Upper lobe of left lung (tissue), 6 donors: Measurements from ENCODE around the gene EXOC7. TPM values are rescaled to one million over a fixed set of nuclear protein-coding genes. Genes with fewer than 3 reads are reported as not detected.

Experiments used
- ATAC-seq, 2 donors: fragments of 200-7000 bp; cut with Tn5 transposase; one replicate each; pipeline ENCODE4 v1.9.1; 2022; ENCODE audit warnings: mild to moderate bottlenecking in 2 of 2, moderate library complexity in 2 of 2; ENCODE audit not compliant: low FRiP score in 2 of 2
- DNase-seq, 2 donors: peaks; one replicate each; pipeline ENCODE4 v3.0.0-alpha.2; 2019 to 2020
- H3K27ac ChIP-seq, 4 donors: fragments of 200-600 bp; sonication (generic); one replicate each; pipeline ENCODE4 v1.5.1; 2016 to 2019
- H3K27me3 ChIP-seq, 4 donors: fragments of 200-600 bp; sonication (generic); one replicate each; pipeline ENCODE4 v1.5.1; 2017 to 2019
- H3K36me3 ChIP-seq, 4 donors: fragments of 200-600 bp; sonication (generic); one replicate each; pipeline ENCODE4 v1.5.1; 2016 to 2019
- H3K4me1 ChIP-seq, 4 donors: fragments of 200-600 bp; sonication (generic); one replicate each; pipeline ENCODE4 v1.5.1; 2018 to 2019
- H3K4me3 ChIP-seq, 4 donors: fragments of 200-600 bp; sonication (generic); one replicate each; pipeline ENCODE4 v1.5.1; 2017 to 2019; ENCODE audit warnings: mild to moderate bottlenecking in 2 of 4, moderate library complexity in 1 of 4
- H3K9me3 ChIP-seq, 4 donors: fragments of 200-600 bp; sonication (generic); one replicate each; pipeline ENCODE4 v1.5.1; 2018 to 2019
- EP300 ChIP-seq, 4 donors: sonication (generic); formaldehyde crosslinking; IDR thresholded peaks; one replicate each; pipeline ENCODE4 v1.5.1; 2017; ENCODE audit warnings: antibody characterized with exemption in 4 of 4, control low read depth in 2 of 4
- POLR2A ChIP-seq, 4 donors: fragments of 450-650 bp; IDR thresholded peaks; one replicate each; pipeline ENCODE4 v1.5.1; 2016 to 2017; ENCODE audit warnings: antibody characterized with exemption in 4 of 4, mild to moderate bottlenecking in 2 of 4
- POLR2AphosphoS5 ChIP-seq, 2 donors: sonication (generic); formaldehyde crosslinking; IDR thresholded peaks; one replicate each; pipeline ENCODE4 v1.5.1; 2017; ENCODE audit warnings: antibody characterized with exemption in 2 of 2
- WGBS, 2 donors: methylation state at CpG; one replicate each; pipeline ENCODE4 v1.1.5; 2017 to 2018; 5-methylcytosine and 5-hydroxymethylcytosine counted together
- total RNA-seq, 6 donors: library from RNA; depleted of rRNA in 4 of 6; stranded (reverse); fragments of >200 nt in 4 of 6; gene quantifications; one replicate each; pipeline versions ENCODE4 v1.1.0 to v1.2.1, GENCODE V29; 2016 to 2021
- TF ChIP-seq, protein P1 (sequence below), 6 experiments: fragments of 450-650 bp in 4 of 6; fragments of 200-600 bp in 2 of 6; sonication (generic) in 2 of 6; IDR thresholded peaks; one replicate each; pipeline ENCODE4 v1.5.1; 2016 to 2019; ENCODE audit warnings: antibody characterized with exemption in 6 of 6
- donor health status: DM: no; HTN: no; CAD: no; lungs with moderate emphysema.
- donor health status: DM: no; HTN: yes; CAD: no; lungs with severe emphysema.

EXOC7 gene
- total RNA-seq, 6 donors from 2014 or later, result 69.4 to 233 (median 103) TPM

DNA sequence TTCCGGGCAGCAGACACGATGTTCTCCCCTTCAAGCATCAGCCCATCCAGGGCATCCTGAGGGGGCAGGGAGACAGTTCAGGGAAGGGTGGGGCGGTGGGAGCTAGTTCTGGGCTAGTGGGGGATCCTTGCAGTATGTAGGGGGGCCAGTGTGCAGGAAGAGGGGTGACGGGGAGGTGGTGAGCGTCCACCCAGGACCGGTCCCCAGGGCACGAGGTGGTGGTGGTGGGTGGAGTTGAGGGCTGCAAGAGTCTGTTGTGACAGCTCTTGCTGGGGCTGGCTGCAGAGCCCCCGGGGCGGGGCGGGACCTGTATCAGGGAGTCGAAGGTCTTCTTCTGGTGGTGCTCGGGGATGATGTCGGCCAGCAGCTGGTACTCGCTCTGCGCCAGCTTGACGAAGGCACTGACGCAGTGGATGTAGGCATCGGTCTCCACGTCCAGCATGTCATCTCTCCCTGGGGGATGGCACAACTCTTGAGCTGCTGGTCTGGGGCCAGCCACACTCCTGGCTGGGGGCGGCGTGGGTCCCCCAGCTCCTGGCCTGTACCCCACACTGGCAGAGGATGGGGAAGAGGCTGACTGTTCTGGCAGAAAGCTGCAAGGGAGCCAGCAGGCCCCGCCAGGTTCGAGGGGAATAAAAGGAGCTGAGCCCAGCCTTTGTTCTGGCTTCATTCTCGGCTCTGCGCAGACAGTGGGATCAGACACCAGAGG, 14.6 kb downstream of the EXOC7 start:
- Histone ChIP-seq H3K27me3 (no peaks in the 10 kb centered on the region), H3K9me3 (no peaks in the 10 kb centered on the region), H3K27ac (no peak overlapping the region), H3K4me3 (no peak overlapping the region), H3K4me1 (no peaks in the 10 kb centered on the region), H3K36me3 (peaks cover 40 to 99% (median 93%) of the 10 kb centered on the region in 4 donors)
- TF ChIP-seq POLR2AphosphoS5 (IDR thresholded peaks at IDR 0.05), result no peak
- TF ChIP-seq, protein P1, sequence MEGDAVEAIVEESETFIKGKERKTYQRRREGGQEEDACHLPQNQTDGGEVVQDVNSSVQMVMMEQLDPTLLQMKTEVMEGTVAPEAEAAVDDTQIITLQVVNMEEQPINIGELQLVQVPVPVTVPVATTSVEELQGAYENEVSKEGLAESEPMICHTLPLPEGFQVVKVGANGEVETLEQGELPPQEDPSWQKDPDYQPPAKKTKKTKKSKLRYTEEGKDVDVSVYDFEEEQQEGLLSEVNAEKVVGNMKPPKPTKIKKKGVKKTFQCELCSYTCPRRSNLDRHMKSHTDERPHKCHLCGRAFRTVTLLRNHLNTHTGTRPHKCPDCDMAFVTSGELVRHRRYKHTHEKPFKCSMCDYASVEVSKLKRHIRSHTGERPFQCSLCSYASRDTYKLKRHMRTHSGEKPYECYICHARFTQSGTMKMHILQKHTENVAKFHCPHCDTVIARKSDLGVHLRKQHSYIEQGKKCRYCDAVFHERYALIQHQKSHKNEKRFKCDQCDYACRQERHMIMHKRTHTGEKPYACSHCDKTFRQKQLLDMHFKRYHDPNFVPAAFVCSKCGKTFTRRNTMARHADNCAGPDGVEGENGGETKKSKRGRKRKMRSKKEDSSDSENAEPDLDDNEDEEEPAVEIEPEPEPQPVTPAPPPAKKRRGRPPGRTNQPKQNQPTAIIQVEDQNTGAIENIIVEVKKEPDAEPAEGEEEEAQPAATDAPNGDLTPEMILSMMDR (IDR thresholded peaks at IDR 0.05), result no peak
- no peak for TF ChIP-seq EP300 (IDR thresholded peaks at IDR 0.05)
- no peak for TF ChIP-seq POLR2A (IDR thresholded peaks at IDR 0.05)
- WGBS, 2 donors, result 96 to 97% methylated on average over 22 to 25 of the region's 25 CpGs
- DNase-seq, result no peak
- no peak for ATAC-seq

DNA sequence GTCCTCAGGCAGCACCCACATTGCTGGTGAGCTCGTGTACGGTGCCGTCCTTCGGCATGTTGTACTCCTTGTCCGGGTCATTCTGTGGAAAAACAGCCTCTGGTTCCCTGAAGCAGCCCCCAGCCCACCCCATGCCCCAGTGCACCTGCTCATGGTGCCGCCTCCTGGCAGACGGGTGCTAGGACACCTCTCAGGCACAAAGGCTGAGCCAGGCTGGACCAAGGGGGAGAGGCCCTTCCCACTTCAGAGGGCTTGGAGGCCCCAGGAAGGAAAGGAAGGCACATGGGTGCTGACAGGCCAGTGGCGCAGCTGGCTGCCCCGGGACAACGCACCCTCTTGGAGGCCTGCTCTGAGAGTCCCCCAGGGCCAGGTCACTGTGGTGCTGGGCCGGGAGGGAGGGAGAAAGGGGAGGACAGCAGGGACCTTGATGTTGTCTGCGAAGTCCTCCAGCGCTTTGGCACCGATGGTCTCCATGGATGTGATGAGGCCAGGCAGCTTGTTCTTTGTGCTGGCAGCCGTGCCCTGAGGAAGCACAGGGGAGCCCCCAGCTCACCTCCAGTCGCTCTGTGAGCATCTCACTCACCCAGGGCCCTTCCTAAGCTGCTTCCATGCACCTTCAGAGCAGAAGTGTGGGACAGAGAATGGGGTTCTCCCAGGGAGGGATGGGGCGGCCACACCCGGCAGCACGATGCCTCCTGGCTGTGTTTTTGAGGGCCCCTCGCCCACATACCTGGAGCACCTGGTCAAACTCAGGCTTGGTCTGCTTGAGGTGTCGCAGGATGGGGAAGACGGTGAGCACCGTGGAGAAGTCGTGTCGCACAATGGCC, 15.3 kb downstream of the EXOC7 start:
- Histone ChIP-seq H3K4me1 (no peaks in the 10 kb centered on the region), H3K27ac (no peak overlapping the region), H3K9me3 (no peaks in the 10 kb centered on the region), H3K27me3 (no peaks in the 10 kb centered on the region), H3K4me3 (no peak overlapping the region), H3K36me3 (peaks cover 40 to 99% (median 93%) of the 10 kb centered on the region in 4 donors)
- 88 to 99% methylated on average over 9 to 25 of the region's 25 CpGs for WGBS, 2 donors
- no peak for DNase-seq
- TF ChIP-seq, protein P1 (IDR thresholded peaks at IDR 0.05), result no peak
- no peak for TF ChIP-seq EP300 (IDR thresholded peaks at IDR 0.05)
- no peak for TF ChIP-seq POLR2A (IDR thresholded peaks at IDR 0.05)
- TF ChIP-seq POLR2AphosphoS5 (IDR thresholded peaks at IDR 0.05), result no peak
- ATAC-seq, result no peak

DNA sequence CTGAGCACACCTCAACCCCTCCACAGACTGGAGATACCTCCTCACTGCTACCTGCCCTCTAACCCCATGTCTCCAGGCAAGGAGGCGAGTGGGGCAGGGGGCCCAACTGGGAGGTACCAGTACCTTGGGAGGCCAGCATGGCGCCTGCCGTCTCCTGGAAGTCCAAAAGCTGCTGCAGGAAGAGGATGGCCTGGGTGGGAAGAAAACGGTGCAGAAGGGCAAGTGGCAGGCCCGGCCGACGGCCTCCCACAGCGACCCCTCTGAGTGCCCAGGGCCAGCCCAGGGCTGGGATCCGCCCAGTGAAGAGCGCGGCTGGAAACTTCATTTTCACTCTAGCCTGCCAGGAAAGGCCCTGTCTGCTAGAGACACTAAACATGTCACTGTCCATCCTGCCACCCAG, 16.1 kb downstream of the EXOC7 start:
- Histone ChIP-seq H3K9me3 (no peaks in the 10 kb centered on the region), H3K36me3 (peaks cover 40 to 97% (median 92%) of the 10 kb centered on the region in 4 donors), H3K4me3 (no peak overlapping the region), H3K4me1 (no peaks in the 10 kb centered on the region), H3K27ac (no peak overlapping the region), H3K27me3 (no peaks in the 10 kb centered on the region)
- WGBS, 2 donors, result 88% methylated on average over 11 of the region's 11 CpGs; no CpG with 5 or more reads in 1 of the 2 donors
- TF ChIP-seq POLR2AphosphoS5 (IDR thresholded peaks at IDR 0.05), result no peak
- TF ChIP-seq EP300 (IDR thresholded peaks at IDR 0.05), result no peak
- ATAC-seq (no peak), DNase-seq (no peak)

DNA sequence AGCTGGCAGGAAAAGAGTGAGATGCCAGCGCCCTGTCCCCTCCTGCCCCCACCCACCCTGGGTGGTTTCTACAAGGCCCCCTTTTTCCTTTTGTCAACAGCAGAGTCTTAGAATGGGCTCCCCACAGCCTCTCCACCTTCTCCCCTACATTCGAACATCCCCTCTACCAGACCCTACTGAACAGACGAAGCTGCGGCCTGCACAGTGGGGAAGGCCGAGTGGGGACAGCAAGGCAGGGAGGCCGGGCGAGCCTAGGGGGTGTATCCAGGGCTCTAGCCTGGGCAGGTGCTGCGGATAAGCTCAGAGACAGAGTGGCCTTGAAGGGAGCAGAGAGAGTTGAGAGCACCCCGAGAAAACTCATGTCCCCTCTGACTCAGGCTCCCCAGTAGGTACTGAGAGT, 17.2 kb downstream of the EXOC7 start:
- ATAC-seq, result no peak
- no peak for DNase-seq
- Histone ChIP-seq H3K4me3 (no peak overlapping the region), H3K9me3 (no peaks in the 10 kb centered on the region), H3K27me3 (no peaks in the 10 kb centered on the region), H3K27ac (no peak overlapping the region), H3K4me1 (no peaks in the 10 kb centered on the region), H3K36me3 (peaks cover 42 to 94% (median 87%) of the 10 kb centered on the region in 4 donors)
- TF ChIP-seq POLR2A (IDR thresholded peaks at IDR 0.05) (no peak), EP300 (IDR thresholded peaks at IDR 0.05) (no peak), POLR2AphosphoS5 (IDR thresholded peaks at IDR 0.05) (no peak)
- TF ChIP-seq, protein P1 (IDR thresholded peaks at IDR 0.05), result no peak
- 95 to 97% methylated on average over 9 of the region's 9 CpGs for WGBS, 2 donors

DNA sequence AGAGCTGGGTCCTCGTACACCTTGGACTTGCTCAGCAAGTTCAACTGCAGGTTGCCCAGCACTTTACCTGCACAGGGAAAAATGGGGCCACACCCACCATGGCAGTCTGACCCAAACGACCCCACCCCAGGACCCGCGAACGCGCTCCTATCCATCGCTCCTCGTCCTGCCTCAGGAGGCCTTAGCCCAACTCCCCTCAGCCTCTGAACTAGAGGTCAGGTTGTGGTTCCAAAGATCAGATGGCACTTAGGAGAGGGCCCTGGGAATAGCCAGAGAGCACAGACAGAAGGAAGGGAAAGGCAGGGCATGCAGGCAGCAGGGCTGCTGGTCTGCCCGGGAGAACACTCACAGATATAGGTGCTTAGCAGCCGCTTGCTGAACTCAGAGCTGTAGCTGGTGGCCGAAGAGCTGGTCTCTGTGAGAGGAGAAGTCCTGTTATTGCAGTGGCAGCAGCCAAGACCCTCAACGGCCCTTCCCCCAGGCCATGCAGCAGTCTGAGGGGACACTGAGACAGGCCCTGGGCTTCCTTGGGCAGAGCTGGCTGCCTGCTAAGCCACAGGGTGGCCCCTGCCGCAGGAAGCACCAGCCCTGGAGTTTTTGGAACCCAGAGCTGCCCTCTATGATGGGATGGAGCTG, 17.7 kb downstream of the EXOC7 start:
- TF ChIP-seq POLR2A (IDR thresholded peaks at IDR 0.05), result no peak
- TF ChIP-seq, protein P1 (IDR thresholded peaks at IDR 0.05), result no peak
- TF ChIP-seq EP300 (IDR thresholded peaks at IDR 0.05), result no peak
- no peak for TF ChIP-seq POLR2AphosphoS5 (IDR thresholded peaks at IDR 0.05)
- Histone ChIP-seq H3K27ac (no peak overlapping the region), H3K4me1 (no peaks in the 10 kb centered on the region), H3K9me3 (no peaks in the 10 kb centered on the region), H3K27me3 (no peaks in the 10 kb centered on the region), H3K36me3 (peaks cover 42 to 89% (median 81%) of the 10 kb centered on the region in 4 donors), H3K4me3 (no peak overlapping the region)
- ATAC-seq (no peak), DNase-seq (no peak)
- WGBS, 2 donors, result 87 to 93% methylated on average over 7 to 12 of the region's 13 CpGs
